CD14-positive monocyte (primary cell): ENCODE results near the gene IL22RA1. TPM values are rescaled to one million over a fixed set of nuclear protein-coding genes. Genes with fewer than 3 reads are reported as not detected.
A peak's percentile ranks its signal among the peaks of the same experiment; 100 is the strongest.

Experiments used
- DNase-seq, 3 donors: peaks; one replicate each; pipeline ENCODE4 v3.0.0-alpha.2; 2011 to 2022
- H2AFZ ChIP-seq: 2 replicates; pipeline ENCODE4 v1.6.0; 2012; ENCODE audit warnings: mild to moderate bottlenecking, low read depth, low read length, inconsistent platforms; ENCODE audit not compliant: insufficient read depth, poor library complexity, severe bottlenecking
- H3K27ac ChIP-seq, 2 donors: 1 replicate in 1 of 2; 2 replicates in 1 of 2; pipeline ENCODE4 v1.5.1; 2012 to 2013; ENCODE audit warnings: low read length in 2 of 2, control low read depth in 1 of 2, inconsistent platforms in 1 of 2, low read depth in 1 of 2, mild to moderate bottlenecking in 1 of 2
- H3K27me3 ChIP-seq, 2 donors: one replicate each; pipeline versions ENCODE4 v1.6.0 to v1.6.1; 2011 to 2013; ENCODE audit warnings: low read length in 2 of 2; ENCODE audit not compliant: control insufficient read depth in 2 of 2, insufficient read depth in 2 of 2
- H3K36me3 ChIP-seq, 2 donors: replicated peaks in 1 of 2; 1 replicate in 1 of 2; 2 replicates in 1 of 2; pipeline versions ENCODE4 v1.5.1 to v1.6.1; 2012 to 2013; ENCODE audit warnings: low read length in 2 of 2, control low read depth in 1 of 2, inconsistent platforms in 1 of 2, mild to moderate bottlenecking in 1 of 2; ENCODE audit not compliant: insufficient read depth in 2 of 2, control insufficient read depth in 1 of 2
- H3K4me1 ChIP-seq, 2 donors: 1 replicate in 1 of 2; 2 replicates in 1 of 2; pipeline versions ENCODE4 v1.5.1 to v1.6.1; 2012 to 2013; ENCODE audit warnings: low read length in 2 of 2, control low read depth in 1 of 2, inconsistent platforms in 1 of 2, mild to moderate bottlenecking in 1 of 2, moderate library complexity in 1 of 2; ENCODE audit not compliant: insufficient read depth in 2 of 2, control insufficient read depth in 1 of 2
- H3K4me2 ChIP-seq: replicated peaks from 2 replicates; pipeline ENCODE3; 2012; ENCODE audit warnings: low read length, moderate library complexity, mild to moderate bottlenecking; ENCODE audit not compliant: poor library complexity, severe bottlenecking; ENCODE audit errors: extremely low read depth
- H3K4me3 ChIP-seq, 3 experiments: fragments of 200-600 bp in 1 of 3; sonication (generic) in 1 of 3; replicated peaks in 1 of 3; 1 replicate in 2 of 3; 2 replicates in 1 of 3; pipeline ENCODE4 v1.5.1; 2011 to 2013; ENCODE audit warnings: low read length in 3 of 3, mild to moderate bottlenecking in 3 of 3, control low read depth in 2 of 3, low read depth in 2 of 3, inconsistent platforms in 1 of 3, moderate library complexity in 1 of 3
- H3K79me2 ChIP-seq: 2 replicates; pipeline ENCODE4 v1.6.0; 2012; ENCODE audit warnings: mild to moderate bottlenecking, control low read depth, inconsistent platforms, low read length, moderate library complexity; ENCODE audit not compliant: insufficient read depth
- H3K9ac ChIP-seq: 2 replicates; pipeline ENCODE4 v1.6.0; 2017; ENCODE audit warnings: low read length, mild to moderate bottlenecking; ENCODE audit not compliant: insufficient read depth, poor library complexity, severe bottlenecking
- H3K9me3 ChIP-seq, 2 donors: replicated peaks in 1 of 2; 1 replicate in 1 of 2; 2 replicates in 1 of 2; pipeline versions ENCODE4 v1.5.1 to v1.6.1; 2012 to 2013; ENCODE audit warnings: low read length in 2 of 2, control low read depth in 1 of 2; ENCODE audit not compliant: control insufficient read depth in 1 of 2, insufficient read depth in 1 of 2
- H4K20me1 ChIP-seq: 2 replicates; pipeline ENCODE4 v1.6.0; 2012; ENCODE audit warnings: mild to moderate bottlenecking, low read length, control low read depth, moderate library complexity; ENCODE audit not compliant: insufficient read depth
- H3K27ac Mint-ChIP-seq, 7 donors: one replicate each; pipeline ENCODE4 v1.8.0; 2020; ENCODE audit warnings: mild to moderate bottlenecking in 7 of 7, mixed read lengths in 7 of 7, moderate library complexity in 6 of 7, inconsistent platforms in 2 of 7
- H3K27me3 Mint-ChIP-seq, 3 donors: one replicate each; pipeline ENCODE4 v1.8.0; 2021 to 2022; ENCODE audit warnings: low read depth in 3 of 3, mild to moderate bottlenecking in 3 of 3, mixed read lengths in 3 of 3, moderate library complexity in 3 of 3, inconsistent platforms in 1 of 3
- H3K36me3 Mint-ChIP-seq, 2 donors: one replicate each; pipeline ENCODE4 v1.8.0; 2020; ENCODE audit warnings: mixed read lengths in 2 of 2, inconsistent platforms in 1 of 2, mild to moderate bottlenecking in 1 of 2
- H3K4me1 Mint-ChIP-seq: one replicate; pipeline ENCODE4 v1.8.0; 2020; ENCODE audit warnings: mild to moderate bottlenecking, mixed read lengths
- H3K4me3 Mint-ChIP-seq, 2 donors: one replicate each; pipeline ENCODE4 v1.8.0; 2020; ENCODE audit warnings: mild to moderate bottlenecking in 2 of 2, mixed read lengths in 2 of 2, moderate library complexity in 1 of 2
- H3K9me3 Mint-ChIP-seq, 7 donors: one replicate each; pipeline ENCODE4 v1.8.0; 2020 to 2022; ENCODE audit warnings: mixed read lengths in 7 of 7, mild to moderate bottlenecking in 6 of 7, moderate library complexity in 6 of 7, inconsistent platforms in 2 of 7
- WGBS: methylation state at CpG from one replicate; pipeline ENCODE4 v1.1.5; 2013; ENCODE audit warnings: missing lambda C conversion rate; ENCODE audit not compliant: insufficient coverage; 5-methylcytosine and 5-hydroxymethylcytosine counted together
- intact Hi-C, 2 donors: fragments of 100-400 bp; cut with micrococcal nuclease; formaldehyde crosslinking; loops; one replicate each; pipeline versions ENCODE4 v1.15.0 to v1.15.1; 2023
- polyA plus RNA-seq, 3 donors: library from polyadenylated mRNA; depleted of rRNA in 1 of 3; unstranded in 2 of 3; stranded (reverse) in 1 of 3; fragments of 300-500 nt in 2 of 3; fragments of >200 nt in 1 of 3; fragmentation: Illumina TruSeq in 2 of 3; gene quantifications; 1 replicate in 2 of 3; 2 replicates in 1 of 3; pipeline ENCODE4 v1.2.3, GENCODE V29; 2012 to 2021
- TF ChIP-seq, protein P1 (sequence below): fragments of 200-600 bp; IDR thresholded peaks from one replicate; pipeline ENCODE4 v1.8.0; 2022; ENCODE audit warnings: antibody characterized with exemption, mild to moderate bottlenecking

IL22RA1 gene
- polyA plus RNA-seq, 3 donors: not detected

- Histone ChIP-seq H3K36me3 (no peaks in the 10 kb centered on the region), H3K27ac (no peak overlapping the region), H3K4me2 (no peak overlapping the region), H2AFZ (no peak overlapping the region), H4K20me1 (no peaks in the 10 kb centered on the region), H3K4me1 (peaks cover 10% of the 10 kb centered on the region in 2 donors), H3K4me3 (no peak overlapping the region), H3K9me3 (no peaks in the 10 kb centered on the region), H3K79me2 (no peaks in the 10 kb centered on the region), H3K27me3 (peaks cover 13 to 30% of the 10 kb centered on the region in 2 donors), H3K9ac (no peak overlapping the region)
- no peak for DNase-seq
- intact Hi-C loops: no loop called here
- Mint-ChIP-seq H3K27ac (no peak overlapping the region), H3K4me1 (peaks cover 14% of the 10 kb centered on the region), H3K4me3 (no peak overlapping the region), H3K9me3 (no peaks in the 10 kb centered on the region), H3K27me3 (peaks cover 42 to 53% (median 42%) of the 10 kb centered on the region in 3 donors), H3K36me3 (no peaks in the 10 kb centered on the region)
- TF ChIP-seq, protein P1, sequence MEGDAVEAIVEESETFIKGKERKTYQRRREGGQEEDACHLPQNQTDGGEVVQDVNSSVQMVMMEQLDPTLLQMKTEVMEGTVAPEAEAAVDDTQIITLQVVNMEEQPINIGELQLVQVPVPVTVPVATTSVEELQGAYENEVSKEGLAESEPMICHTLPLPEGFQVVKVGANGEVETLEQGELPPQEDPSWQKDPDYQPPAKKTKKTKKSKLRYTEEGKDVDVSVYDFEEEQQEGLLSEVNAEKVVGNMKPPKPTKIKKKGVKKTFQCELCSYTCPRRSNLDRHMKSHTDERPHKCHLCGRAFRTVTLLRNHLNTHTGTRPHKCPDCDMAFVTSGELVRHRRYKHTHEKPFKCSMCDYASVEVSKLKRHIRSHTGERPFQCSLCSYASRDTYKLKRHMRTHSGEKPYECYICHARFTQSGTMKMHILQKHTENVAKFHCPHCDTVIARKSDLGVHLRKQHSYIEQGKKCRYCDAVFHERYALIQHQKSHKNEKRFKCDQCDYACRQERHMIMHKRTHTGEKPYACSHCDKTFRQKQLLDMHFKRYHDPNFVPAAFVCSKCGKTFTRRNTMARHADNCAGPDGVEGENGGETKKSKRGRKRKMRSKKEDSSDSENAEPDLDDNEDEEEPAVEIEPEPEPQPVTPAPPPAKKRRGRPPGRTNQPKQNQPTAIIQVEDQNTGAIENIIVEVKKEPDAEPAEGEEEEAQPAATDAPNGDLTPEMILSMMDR: no peak
- 67% methylated on average over 4 of the region's 6 CpGs for whole genome bisulfite sequencing
Observed at GRCh38 chr1:24147816-24148215, 4.9 kb upstream of the IL22RA1 start.

DNA sequence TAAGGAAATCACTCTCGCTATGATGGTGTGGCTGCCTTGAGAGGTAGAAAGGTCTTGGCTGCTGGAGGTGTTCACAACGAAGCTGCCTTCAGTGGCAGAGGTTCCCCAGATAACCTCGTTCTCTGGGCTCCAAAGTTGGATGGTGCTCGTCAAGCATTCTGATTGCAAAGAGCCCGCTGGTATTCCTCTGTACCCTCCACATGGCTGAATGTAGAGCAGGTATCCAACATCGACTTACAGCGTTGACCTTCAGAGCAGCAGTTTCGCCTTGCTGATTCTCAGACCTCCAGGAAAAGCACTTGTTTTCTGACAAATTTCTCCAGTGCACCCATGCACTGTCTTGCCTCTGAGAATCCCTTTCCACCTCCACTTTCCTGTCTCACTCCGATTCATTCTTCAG lies 4.3 kb upstream of the IL22RA1 start:
- Histone ChIP-seq H3K79me2 (no peaks in the 10 kb centered on the region), H2AFZ (no peak overlapping the region), H3K27ac (no peak overlapping the region), H3K4me2 (no peak overlapping the region), H3K4me1 (peaks cover 10% of the 10 kb centered on the region in 2 donors), H3K9ac (no peak overlapping the region), H3K27me3 (peaks cover 13 to 27% of the 10 kb centered on the region in 2 donors), H3K4me3 (no peak overlapping the region), H3K36me3 (no peaks in the 10 kb centered on the region), H4K20me1 (no peaks in the 10 kb centered on the region), H3K9me3 (no peaks in the 10 kb centered on the region)
- intact Hi-C loops: no loop called here
- Mint-ChIP-seq H3K36me3 (no peaks in the 10 kb centered on the region), H3K4me1 (peaks cover 14% of the 10 kb centered on the region), H3K4me3 (no peak overlapping the region), H3K27me3 (peaks cover 39 to 47% (median 42%) of the 10 kb centered on the region in 3 donors), H3K9me3 (no peaks in the 10 kb centered on the region), H3K27ac (peak overlapping the region in 1 of 7 donors; percentile 55)
- TF ChIP-seq, protein P1: no peak
- no peak for DNase-seq
- 93% methylated on average over 8 of the region's 9 CpGs for WGBS
